Prostate gland (tissue), 2 donors: ENCODE data around the gene METTL27. TPM values are rescaled to one million over a fixed set of nuclear protein-coding genes. Genes with fewer than 3 reads are reported as not detected.
"Not testable (repeated sequence)": the region's sequence is repeated elsewhere in the genome, so short reads cannot be mapped to it uniquely, and the experiment has no call there.

ENCODE experiments used
- DNase-seq: peaks from one replicate; pipeline ENCODE4 v3.0.0-alpha.2; 2019; ENCODE audit warnings: low spot score
- H3K27ac ChIP-seq, 2 donors: fragments of 200-600 bp; sonication (generic); 2 replicates each; pipeline ENCODE4 v1.5.1; 2017 to 2019
- H3K27me3 ChIP-seq: fragments of 200-600 bp; sonication (generic); replicated peaks from 2 replicates; pipeline ENCODE4 v1.5.1; 2019; ENCODE audit not compliant: insufficient read depth
- H3K36me3 ChIP-seq, 2 donors: fragments of 200-600 bp; sonication (generic); 1 replicate in 1 of 2; 2 replicates in 1 of 2; pipeline versions ENCODE4 v1.5.1 to v1.8.1; 2017 to 2019
- H3K4me1 ChIP-seq: fragments of 200-600 bp; sonication (generic); replicated peaks from 2 replicates; pipeline ENCODE4 v1.5.1; 2019
- H3K4me3 ChIP-seq, 2 donors: fragments of 200-600 bp; sonication (generic); 2 replicates each; pipeline ENCODE4 v1.5.1; 2017 to 2019
- H3K9me3 ChIP-seq: fragments of 200-600 bp; sonication (generic); 2 replicates; pipeline ENCODE4 v1.5.1; 2017
- POLR2A ChIP-seq: fragments of 450-650 bp; IDR thresholded peaks from one replicate; pipeline ENCODE4 v1.6.1; 2016; ENCODE audit warnings: antibody characterized with exemption, mild to moderate bottlenecking
- POLR2AphosphoS5 ChIP-seq: sonication (generic); formaldehyde crosslinking; IDR thresholded peaks from one replicate; pipeline ENCODE4 v1.6.1; 2017; ENCODE audit warnings: antibody characterized with exemption
- WGBS: methylation state at CpG from one replicate; pipeline ENCODE4 v1.1.5; 2018; 5-methylcytosine and 5-hydroxymethylcytosine counted together
- intact Hi-C: fragments of 100-400 bp; cut with DNase I; formaldehyde crosslinking; loops from one replicate; pipeline ENCODE4 v1.14.2; 2022
- total RNA-seq, 2 donors: library from RNA; depleted of rRNA; stranded (reverse); fragments of >200 nt; gene quantifications; one replicate each; pipeline ENCODE4 v1.1.0, GENCODE V29; 2016
- TF ChIP-seq, protein P1 (sequence below), 4 experiments: fragments of 200-600 bp in 2 of 4; fragments of 450-650 bp in 2 of 4; sonication (generic) in 2 of 4; IDR thresholded peaks; 1 replicate in 3 of 4; 2 replicates in 1 of 4; pipeline ENCODE4 v1.5.1; 2016 to 2019; ENCODE audit warnings: antibody characterized with exemption in 4 of 4, mild to moderate bottlenecking in 2 of 4, moderate library complexity in 2 of 4

Gene METTL27
- total RNA-seq, 2 donors from 2014 or later: 5.9 to 19.8 TPM

DNA sequence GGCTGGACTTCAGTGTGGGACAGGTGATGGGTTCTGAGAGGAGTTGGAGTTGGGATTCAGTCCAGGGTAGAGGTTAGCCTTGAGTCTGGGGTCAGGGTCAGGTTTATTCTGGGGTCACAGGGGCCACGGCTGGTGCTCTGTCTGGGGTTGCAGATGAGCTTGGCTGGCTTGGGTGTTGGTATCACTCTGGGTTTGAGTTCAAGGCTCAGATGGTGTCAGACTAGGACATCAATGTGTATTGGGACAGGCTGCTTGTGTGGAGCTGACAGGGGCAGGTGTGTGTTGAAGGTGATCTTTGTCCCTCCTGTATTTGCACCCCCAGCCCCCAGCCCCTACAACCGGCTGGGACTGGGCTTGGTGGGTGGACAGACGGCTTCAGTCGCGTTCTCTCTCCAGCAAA, 45.4 kb upstream of the METTL27 start:
- intact Hi-C loops: no loop called here

GRCh38 chr7:73885975-73886798, 43.9 kb upstream of the METTL27 start:
- no peaks in the 10 kb centered on the region for H3K9me3 ChIP-seq
- H3K27ac ChIP-seq: peak overlapping the region; percentile 15 to 33
- intact Hi-C loops: no loop called here
- H3K4me3 ChIP-seq: no peak overlapping the region
- DNase-seq: peak; percentile 19
- no peaks in the 10 kb centered on the region for H3K36me3 ChIP-seq
- H3K27me3 ChIP-seq: no peaks in the 10 kb centered on the region
- TF ChIP-seq, protein P1, sequence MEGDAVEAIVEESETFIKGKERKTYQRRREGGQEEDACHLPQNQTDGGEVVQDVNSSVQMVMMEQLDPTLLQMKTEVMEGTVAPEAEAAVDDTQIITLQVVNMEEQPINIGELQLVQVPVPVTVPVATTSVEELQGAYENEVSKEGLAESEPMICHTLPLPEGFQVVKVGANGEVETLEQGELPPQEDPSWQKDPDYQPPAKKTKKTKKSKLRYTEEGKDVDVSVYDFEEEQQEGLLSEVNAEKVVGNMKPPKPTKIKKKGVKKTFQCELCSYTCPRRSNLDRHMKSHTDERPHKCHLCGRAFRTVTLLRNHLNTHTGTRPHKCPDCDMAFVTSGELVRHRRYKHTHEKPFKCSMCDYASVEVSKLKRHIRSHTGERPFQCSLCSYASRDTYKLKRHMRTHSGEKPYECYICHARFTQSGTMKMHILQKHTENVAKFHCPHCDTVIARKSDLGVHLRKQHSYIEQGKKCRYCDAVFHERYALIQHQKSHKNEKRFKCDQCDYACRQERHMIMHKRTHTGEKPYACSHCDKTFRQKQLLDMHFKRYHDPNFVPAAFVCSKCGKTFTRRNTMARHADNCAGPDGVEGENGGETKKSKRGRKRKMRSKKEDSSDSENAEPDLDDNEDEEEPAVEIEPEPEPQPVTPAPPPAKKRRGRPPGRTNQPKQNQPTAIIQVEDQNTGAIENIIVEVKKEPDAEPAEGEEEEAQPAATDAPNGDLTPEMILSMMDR (IDR thresholded peaks at IDR 0.05): no peak
- TF ChIP-seq POLR2AphosphoS5 (no peak), POLR2A (no peak)
- peaks cover 8% of the 10 kb centered on the region for H3K4me1 ChIP-seq
- 20% methylated on average over 25 of the region's 25 CpGs for WGBS

More for the DNA sequence above, 45.4 kb upstream of the METTL27 start:
- H3K4me1 ChIP-seq: peaks cover 8% of the 10 kb centered on the region
- 98% methylated on average over 5 of the region's 5 CpGs for WGBS
- H3K27ac ChIP-seq: no peak overlapping the region
- no peaks in the 10 kb centered on the region for H3K9me3 ChIP-seq
- H3K36me3 ChIP-seq: no peaks in the 10 kb centered on the region
- TF ChIP-seq POLR2A (no peak), POLR2AphosphoS5 (no peak)
- TF ChIP-seq, protein P1 (IDR thresholded peaks at IDR 0.05): no peak
- no peaks in the 10 kb centered on the region for H3K27me3 ChIP-seq
- DNase-seq: no peak
- no peak overlapping the region for H3K4me3 ChIP-seq

- peaks cover 8% of the 10 kb centered on the region for H3K4me1 ChIP-seq
- TF ChIP-seq POLR2AphosphoS5 (no peak), POLR2A (no peak)
- TF ChIP-seq, protein P1 (IDR thresholded peaks at IDR 0.05): no peak
- no peaks in the 10 kb centered on the region for H3K36me3 ChIP-seq
- H3K9me3 ChIP-seq: no peaks in the 10 kb centered on the region
- no peak for DNase-seq
- intact Hi-C loops: no loop called here
- H3K4me3 ChIP-seq: no peak overlapping the region
- H3K27me3 ChIP-seq: no peaks in the 10 kb centered on the region
- no peak overlapping the region for H3K27ac ChIP-seq
- WGBS: 90% methylated on average over 3 of the region's 3 CpGs
Measured at GRCh38 chr7:73885433-73885974, 43.2 kb upstream of the METTL27 start.

DNA sequence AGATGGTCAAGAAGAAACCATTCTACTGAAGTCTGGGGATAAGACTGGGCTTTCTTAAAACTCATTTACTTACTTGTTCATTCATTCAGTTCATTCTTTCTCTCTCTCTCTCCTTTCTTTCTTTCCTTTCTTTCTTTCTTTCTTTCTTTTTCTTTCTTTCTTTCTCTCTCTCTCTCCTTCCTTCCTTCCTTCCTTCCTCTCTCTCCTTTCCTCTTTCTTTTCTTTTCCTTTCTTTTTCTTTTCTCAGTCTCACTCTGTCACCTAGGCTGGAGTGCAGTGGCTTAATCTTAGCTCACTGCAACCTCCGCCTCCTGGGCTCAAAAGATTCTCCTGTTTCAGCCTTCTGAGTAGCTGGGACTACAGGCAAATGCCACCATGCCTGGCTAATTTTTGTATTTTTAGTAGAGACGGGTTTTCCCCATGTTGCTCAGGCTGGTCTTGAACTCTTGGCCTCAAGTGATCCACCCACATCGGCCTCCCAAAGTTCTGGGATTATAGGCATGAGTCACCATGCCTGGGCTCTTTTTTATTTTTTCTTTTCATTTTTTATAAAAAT, 42.6 kb upstream of the METTL27 start:
- H3K36me3 ChIP-seq, DNase-seq, H3K4me1 ChIP-seq, H3K27me3 ChIP-seq, intact Hi-C loops, H3K9me3 ChIP-seq, H3K27ac ChIP-seq, H3K4me3 ChIP-seq: not testable (repeated sequence)
- WGBS: 91% methylated on average over 3 of the region's 3 CpGs

GRCh38 chr7:73882047-73882402, 39.7 kb upstream of the METTL27 start:
- no peaks in the 10 kb centered on the region for H3K36me3 ChIP-seq
- H3K4me3 ChIP-seq: no peak overlapping the region
- no peak for DNase-seq
- H3K9me3 ChIP-seq: no peaks in the 10 kb centered on the region
- no peaks in the 10 kb centered on the region for H3K27me3 ChIP-seq
- 83% methylated on average over 3 of the region's 3 CpGs for WGBS
- peaks cover 8% of the 10 kb centered on the region for H3K4me1 ChIP-seq
- TF ChIP-seq POLR2A: no peak
- TF ChIP-seq POLR2AphosphoS5: no peak
- TF ChIP-seq, protein P1 (IDR thresholded peaks at IDR 0.05): no peak
- intact Hi-C loops: no loop called here
- H3K27ac ChIP-seq: no peak overlapping the region
